Measurements from ENCODE around the gene RNF157. TPM values are rescaled to one million over a fixed set of nuclear protein-coding genes. Genes with fewer than 3 reads are reported as not detected.

Gene RNF157
- 0.12 and 0.34 TPM in 2 replicates for total RNA-seq

DNA sequence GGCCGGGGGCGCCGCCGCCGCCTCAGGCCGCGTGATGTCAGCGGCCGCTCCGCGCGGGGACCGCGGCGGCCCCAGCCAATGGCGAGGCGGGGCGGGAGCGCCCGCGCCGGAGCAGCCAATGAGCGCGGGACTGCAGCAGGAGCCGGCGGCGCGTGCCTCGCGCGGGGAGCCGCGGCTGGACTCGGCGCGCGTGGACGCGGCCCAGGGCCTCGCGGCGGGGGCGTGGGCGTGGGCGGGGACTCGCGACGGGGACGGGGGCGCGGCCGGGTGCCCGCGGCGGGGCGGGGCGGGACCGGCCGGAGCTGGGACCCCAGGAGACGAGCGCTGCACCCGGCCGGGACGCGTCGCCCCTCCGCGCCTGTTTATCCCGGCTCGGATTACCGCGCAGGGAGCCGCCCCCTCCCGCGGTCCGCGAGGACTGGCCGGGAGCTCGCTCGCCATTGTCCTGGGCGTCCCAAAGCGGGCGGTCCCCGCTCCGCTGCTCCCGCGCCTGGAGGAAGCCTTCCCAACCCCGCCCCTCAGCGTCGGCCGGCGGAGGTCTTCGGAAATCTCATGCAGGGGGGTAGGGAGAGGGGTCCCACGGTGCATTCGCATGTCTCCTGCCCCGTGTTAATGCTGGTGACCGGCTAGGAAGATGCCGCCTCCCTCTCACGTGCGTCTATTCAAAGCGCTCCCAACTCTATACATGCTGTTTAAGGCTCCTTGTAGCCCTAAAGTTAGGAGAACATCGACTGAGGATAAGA, at the start of gene RNF157:
TSS of gene RNF157 (minus strand) at position 33 of the 743 bp plus-strand sequence. CDS start 253 bp downstream, outside the sequence.

DNA sequence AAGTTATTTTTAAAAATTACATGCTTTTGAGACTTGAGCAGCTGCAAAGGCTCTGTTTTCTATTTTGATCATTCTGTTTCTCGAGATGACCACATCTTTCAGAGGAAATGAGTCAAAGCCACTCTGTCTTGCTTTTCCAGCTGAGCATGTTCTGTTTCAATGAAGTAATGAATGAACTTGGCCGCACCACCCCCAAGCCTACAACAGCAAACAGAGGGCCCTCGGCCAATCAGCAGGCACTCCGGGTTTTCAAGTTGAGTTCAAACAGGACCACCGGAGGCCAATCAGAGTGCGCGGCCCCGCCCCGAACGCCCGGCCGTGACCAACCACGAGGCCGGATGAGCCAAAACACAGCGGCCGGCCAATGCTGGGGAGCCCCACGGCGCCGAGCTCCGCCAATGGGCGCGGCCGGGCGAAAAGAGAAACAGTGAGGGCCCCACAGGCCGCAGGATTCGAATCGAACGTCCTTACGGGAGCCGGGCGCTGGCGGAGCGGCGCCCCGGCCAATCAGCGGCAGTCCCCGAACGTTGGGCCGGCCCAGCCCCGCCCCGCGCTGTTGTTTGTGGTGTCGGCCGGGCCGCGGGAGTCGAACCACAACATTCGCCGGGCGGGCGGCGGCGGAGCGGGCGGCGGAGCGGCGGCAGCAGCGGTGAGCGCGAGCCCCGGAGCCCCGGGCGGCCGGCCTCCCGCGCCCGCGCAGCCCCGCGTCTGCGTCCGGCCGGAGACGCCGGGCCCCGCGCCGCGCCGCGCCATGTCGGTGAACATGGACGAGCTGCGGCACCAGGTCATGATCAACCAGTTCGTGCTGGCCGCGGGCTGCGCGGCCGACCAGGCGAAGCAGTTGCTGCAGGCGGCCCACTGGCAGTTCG, 24.7 kb upstream of the RNF157 start, which contains the start of gene UBALD2:
TSS of gene UBALD2 (plus strand) at position 594 of the 869 bp plus-strand sequence. CDS start at position 752, 158 bp downstream.

DNA sequence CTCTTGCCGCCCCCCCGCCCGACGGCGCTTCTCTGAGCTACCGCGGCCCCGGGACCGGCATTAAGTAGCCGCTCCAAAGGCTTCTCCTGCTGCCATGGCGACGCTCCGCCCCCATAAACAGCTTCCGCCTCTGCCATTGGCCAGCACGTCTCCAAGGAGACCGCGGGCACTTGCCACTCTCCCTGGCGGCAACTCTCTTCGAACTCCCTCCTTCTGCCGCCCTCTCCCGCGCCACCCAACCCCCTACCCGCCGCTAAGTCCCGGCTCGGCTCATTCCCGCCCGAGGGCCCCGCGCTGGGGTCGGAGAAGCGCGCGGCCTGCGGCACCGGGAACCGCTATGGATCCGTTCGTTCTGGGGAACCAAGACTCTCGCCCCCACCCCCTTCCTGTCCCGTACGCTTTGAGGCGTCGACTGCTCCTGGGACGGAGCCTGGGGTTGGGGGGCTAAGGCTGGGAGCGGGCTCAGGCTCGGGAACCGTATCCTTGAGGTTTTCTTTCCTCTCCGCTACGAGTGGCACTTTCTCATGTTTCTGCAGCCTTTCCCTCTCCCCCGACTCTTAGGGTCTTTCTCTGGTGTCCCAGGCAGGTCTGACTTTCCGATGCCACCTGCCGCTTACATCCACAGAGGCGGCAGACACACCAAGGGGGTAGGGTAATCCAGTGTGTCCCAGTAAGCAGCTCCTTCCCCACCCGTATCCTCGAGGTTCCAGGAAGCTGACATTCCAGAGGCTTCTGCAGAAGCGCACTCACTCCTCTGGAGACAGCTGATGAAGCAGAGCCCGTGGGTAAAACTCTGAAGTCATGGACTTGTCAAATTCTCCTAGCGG, 98.9 kb downstream of the RNF157 start, which contains the start of gene FOXJ1:
TSS of gene FOXJ1 (minus strand) at position 34 of the 827 bp plus-strand sequence. CDS start 850 bp downstream, outside the sequence.

DNA sequence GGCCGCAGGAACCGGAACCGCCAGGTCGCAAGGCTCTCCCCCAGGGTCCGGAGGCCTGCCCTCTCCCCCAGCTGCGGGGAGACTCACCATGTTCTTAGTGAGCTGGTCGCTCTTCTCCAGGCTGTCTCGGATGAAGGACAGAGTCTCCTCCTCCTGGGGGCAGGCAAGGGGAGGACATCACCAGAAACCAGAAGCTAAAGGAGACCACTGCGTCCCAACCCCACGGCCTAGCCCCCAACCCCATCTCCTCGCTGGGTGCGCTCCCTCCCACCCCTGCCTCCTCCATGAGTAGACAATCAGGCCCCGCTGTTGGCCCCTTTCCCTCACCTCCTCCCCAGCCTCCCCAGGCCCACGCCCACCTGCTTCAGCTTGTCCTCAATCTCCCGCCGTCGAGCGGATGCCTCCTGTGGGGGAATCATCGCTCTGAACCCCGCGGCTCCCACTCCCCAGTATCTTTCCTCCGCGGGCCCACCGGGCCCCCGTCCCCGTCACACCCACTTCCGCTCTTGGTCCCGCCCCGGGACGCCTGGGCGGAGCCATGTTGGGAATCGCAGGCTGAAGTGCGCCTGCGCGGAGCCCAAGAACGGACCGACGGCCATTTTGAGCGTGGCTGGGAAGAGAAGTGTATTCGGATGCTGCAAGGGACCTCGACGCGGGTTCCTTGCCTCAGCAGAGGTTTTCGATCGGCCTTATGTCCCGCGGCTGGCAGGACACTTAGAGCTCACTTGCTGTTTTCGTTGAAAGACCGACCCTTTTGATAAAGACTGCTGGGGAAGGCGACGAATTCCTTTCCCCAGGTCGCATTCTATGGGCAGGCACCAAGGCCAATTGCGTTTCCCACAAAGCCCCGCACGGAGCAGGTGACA, 136.8 kb downstream of the RNF157 start, which contains the start of gene EXOC7:
TSS of gene EXOC7 (minus strand) at position 514 of the 866 bp plus-strand sequence. CDS start at position 419, 95 bp downstream.

Other genes starting within 250 kb of the RNF157 start
- gene CDK3, start 239.6 kb downstream of the RNF157 start, total RNA-seq: 0.77 and 2.7 TPM in 2 replicates
- gene EVPL, start 213.2 kb downstream of the RNF157 start, total RNA-seq: not detected in 2 replicates
- 16.7 and 24.9 TPM in 2 replicates for gene SRP68, start 168.0 kb downstream of the RNF157 start, total RNA-seq
- gene GALR2, start 165.7 kb downstream of the RNF157 start, total RNA-seq: not detected in 2 replicates
- not detected in 2 replicates for gene ZACN, start 161.3 kb downstream of the RNF157 start, total RNA-seq
- 48.9 and 49.9 TPM in 2 replicates for gene EXOC7, start 136.7 kb downstream of the RNF157 start, total RNA-seq
- not detected in 2 replicates for gene FOXJ1, start 99.2 kb downstream of the RNF157 start, total RNA-seq
- gene UBALD2, start 24.9 kb upstream of the RNF157 start, total RNA-seq: 5.6 and 7.0 TPM in 2 replicates
- gene QRICH2, start 67.8 kb upstream of the RNF157 start, total RNA-seq: 1.5 and 3.0 TPM in 2 replicates
- gene PRPSAP1, start 113.4 kb upstream of the RNF157 start, total RNA-seq: 41.0 and 42.7 TPM in 2 replicates
- 32.8 and 36.4 TPM in 2 replicates for gene SPHK1, start 144.1 kb upstream of the RNF157 start, total RNA-seq
- 14.8 and 16.9 TPM in 2 replicates for gene UBE2O, start 212.7 kb upstream of the RNF157 start, total RNA-seq
- 0.43 TPM in 1 of 2 replicates, not detected in the other for gene AANAT, start 227.1 kb upstream of the RNF157 start, total RNA-seq

Measured in pericardium fibroblast (primary cell).